HCT116 (cell line): Measurements from ENCODE around the gene THSD7B. TPM values are rescaled to one million over a fixed set of nuclear protein-coding genes. Genes with fewer than 3 reads are reported as not detected.

Experiments used
- ATAC-seq: fragments of 200-7000 bp; cut with Tn5 transposase; 2 replicates; pipeline ENCODE4 v1.9.1; 2020; ENCODE audit warnings: mild to moderate bottlenecking, moderate library complexity
- BruUV-seq: library from RNA; stranded (reverse); fragments of 400-500 nt; replicated peaks from 2 replicates; lab custom pipeline; 2021; lab: Mats Ljungman, UMichigan
- CTCF ChIA-PET: fragments of 300-600 bp; sonication (Branson Sonifier 250); formaldehyde crosslinking; loops from one replicate; lab custom pipeline; 2021; ENCODE audit warnings: antibody characterized with exemption; lab: Charles Lee
- POLR2A ChIA-PET: fragments of 300-600, 350-600 bp; sonication (Branson Sonifier 250); formaldehyde crosslinking; loops from one replicate; lab custom pipeline; 2021; ENCODE audit warnings: antibody characterized with exemption; lab: Charles Lee
- RAD21 ChIA-PET, 2 experiments: fragments of 300-600 bp; sonication (Branson Sonifier 250); formaldehyde crosslinking; loops; one replicate each; lab custom pipeline; 2023; ENCODE audit warnings: low total read pairs in 2 of 2; ENCODE audit not compliant: uncharacterized antibody in 2 of 2, unreplicated experiment in 2 of 2, low non-redundant PET in 1 of 2; lab: Charles Lee
- DNase-seq: peaks from one replicate; pipeline ENCODE4 v3.0.0-alpha.2; 2010; ENCODE audit warnings: low read depth, low spot score
- H2AFZ ChIP-seq: fragments of 200-600 bp; shearing (Covaris generic), sonication (generic); 2 replicates; pipeline ENCODE4 v1.6.1; 2017; ENCODE audit warnings: low read depth, mixed run types, mixed read lengths, antibody characterized with exemption, low read length; ENCODE audit not compliant: poor library complexity, severe bottlenecking
- H3K27ac ChIP-seq: 2 replicates; pipeline ENCODE4 v1.5.1; 2012; ENCODE audit warnings: low read depth, low read length
- H3K27me3 ChIP-seq: fragments of 200-600 bp; sonication (generic); 2 replicates; pipeline ENCODE4 v1.6.1; 2016; ENCODE audit warnings: mixed run types, low read length, mixed read lengths; ENCODE audit not compliant: insufficient read depth
- H3K36me3 ChIP-seq, 2 experiments: fragments of 200-500 bp in 1 of 2; fragments of 200-600 bp in 1 of 2; sonication (Bioruptor generic) in 1 of 2; sonication (generic) in 1 of 2; 2 replicates each; pipeline versions ENCODE4 v1.5.1 to v1.6.1; 2014 to 2016; ENCODE audit warnings: low read length in 2 of 2, inconsistent platforms in 1 of 2, mixed read lengths in 1 of 2, mixed run types in 1 of 2; ENCODE audit not compliant: insufficient read depth in 2 of 2, control insufficient read depth in 1 of 2
- H3K4me1 ChIP-seq, 2 experiments: fragments of 200-600 bp in 1 of 2; sonication (generic) in 1 of 2; 2 replicates each; pipeline versions ENCODE4 v1.5.1 to v1.6.1; 2012 to 2017; ENCODE audit warnings: low read length in 2 of 2, inconsistent platforms in 1 of 2, mild to moderate bottlenecking in 1 of 2, mixed read lengths in 1 of 2, mixed run types in 1 of 2, moderate library complexity in 1 of 2; ENCODE audit not compliant: insufficient read depth in 2 of 2, control insufficient read depth in 1 of 2
- H3K4me2 ChIP-seq: fragments of 200-600 bp; sonication (generic); 2 replicates; pipeline ENCODE4 v1.6.1; 2017; ENCODE audit warnings: mixed run types, low read length, mixed read lengths
- H3K4me3 ChIP-seq, 2 experiments: fragments of 200-600 bp in 1 of 2; sonication (generic) in 1 of 2; replicated peaks in 1 of 2; 2 replicates each; pipeline ENCODE4 v1.5.1; 2011 to 2016; ENCODE audit warnings: low read length in 2 of 2, control low read depth in 1 of 2, low read depth in 1 of 2, mild to moderate bottlenecking in 1 of 2, mixed read lengths in 1 of 2, mixed run types in 1 of 2
- H3K79me2 ChIP-seq: fragments of 200-600 bp; sonication (generic); 2 replicates; pipeline ENCODE4 v1.6.1; 2017; ENCODE audit warnings: mild to moderate bottlenecking, mixed run types, low read length, moderate library complexity, mixed read lengths; ENCODE audit not compliant: insufficient read depth
- H3K9ac ChIP-seq: fragments of 200-600 bp; sonication (generic); 2 replicates; pipeline ENCODE4 v1.6.1; 2016; ENCODE audit warnings: low read length, mixed read lengths
- H3K9me2 ChIP-seq: fragments of 200-600 bp; sonication (generic), shearing (Covaris generic); 2 replicates; pipeline ENCODE4 v1.6.1; 2017; ENCODE audit warnings: mixed run types, mild to moderate bottlenecking, moderate library complexity; ENCODE audit not compliant: insufficient read depth
- H3K9me3 ChIP-seq, 2 experiments: fragments of 200-500 bp in 1 of 2; fragments of 200-600 bp in 1 of 2; sonication (Bioruptor generic) in 1 of 2; sonication (generic) in 1 of 2; 2 replicates each; pipeline ENCODE4 v1.6.1; 2014 to 2017; ENCODE audit warnings: low read length in 2 of 2, mixed read lengths in 2 of 2, inconsistent platforms in 1 of 2, low read depth in 1 of 2, mild to moderate bottlenecking in 1 of 2, mixed run types in 1 of 2, moderate library complexity in 1 of 2; ENCODE audit not compliant: control insufficient read depth in 1 of 2, insufficient read depth in 1 of 2
- H4K20me1 ChIP-seq: fragments of 200-600 bp; sonication (generic), shearing (Covaris generic); 2 replicates; pipeline ENCODE4 v1.6.1; 2017; ENCODE audit warnings: mixed run types, mild to moderate bottlenecking, moderate library complexity; ENCODE audit not compliant: insufficient read depth
- ATF3 ChIP-seq: IDR thresholded peaks from 2 replicates; pipeline ENCODE4 v1.6.1; 2012
- CBX3 ChIP-seq: IDR thresholded peaks from 2 replicates; pipeline ENCODE4 v1.6.1; 2012; ENCODE audit warnings: low read depth
- CEBPB ChIP-seq: IDR thresholded peaks from 2 replicates; pipeline ENCODE4 v1.6.1; 2012; ENCODE audit warnings: low read depth
- CTCF ChIP-seq, 3 experiments: fragments of 200-600 bp in 1 of 3; sonication (generic) in 1 of 3; IDR thresholded peaks in 2 of 3; conservative IDR thresholded peaks in 1 of 3; 2 replicates each; pipeline ENCODE4 v1.5.1; 2012 to 2017; ENCODE audit warnings: low read depth in 2 of 3, low read length in 2 of 3, antibody characterized with exemption in 1 of 3, borderline replicate concordance in 1 of 3, control low read depth in 1 of 3, mild to moderate bottlenecking in 1 of 3, mixed read lengths in 1 of 3, mixed run types in 1 of 3, moderate library complexity in 1 of 3; ENCODE audit not compliant: insufficient read depth in 1 of 3
- EGR1 ChIP-seq: IDR thresholded peaks from 2 replicates; pipeline ENCODE4 v1.6.1; 2012; ENCODE audit warnings: low read depth
- ELF1 ChIP-seq: IDR thresholded peaks from 2 replicates; pipeline ENCODE4 v1.6.1; 2012; ENCODE audit warnings: low read depth, borderline replicate concordance
- EZH2 ChIP-seq: fragments of 200-600 bp; sonication (generic); IDR thresholded peaks from 2 replicates; pipeline ENCODE4 v1.6.1; 2017; ENCODE audit warnings: antibody characterized with exemption, mixed run types
- EZH2phosphoT487 ChIP-seq: fragments of 200-600 bp; IDR thresholded peaks from 2 replicates; pipeline ENCODE4 v1.6.1; 2018; ENCODE audit warnings: antibody characterized with exemption, borderline replicate concordance
- FOSL1 ChIP-seq: IDR thresholded peaks from 2 replicates; pipeline ENCODE4 v1.6.1; 2012; ENCODE audit warnings: low read depth
- JUND ChIP-seq: IDR thresholded peaks from 2 replicates; pipeline ENCODE4 v1.6.1; 2012
- POLR2A ChIP-seq: IDR thresholded peaks from 2 replicates; pipeline ENCODE4 v1.7.0; 2011; ENCODE audit warnings: borderline replicate concordance; ENCODE audit not compliant: insufficient read depth, insufficient read length; ENCODE audit errors: extremely low read depth
- SIN3A ChIP-seq: IDR thresholded peaks from 2 replicates; pipeline ENCODE4 v1.6.1; 2012; ENCODE audit warnings: low read depth
- SP1 ChIP-seq: IDR thresholded peaks from 2 replicates; pipeline ENCODE4 v1.6.1; 2012; ENCODE audit warnings: low read depth
- TCF7L2 ChIP-seq: IDR thresholded peaks from 2 replicates; pipeline ENCODE4 v1.7.0; 2011; ENCODE audit warnings: borderline replicate concordance, inconsistent platforms; ENCODE audit not compliant: insufficient read depth, insufficient read length; ENCODE audit errors: extremely low read depth
- ZBTB33 ChIP-seq: IDR thresholded peaks from 2 replicates; pipeline ENCODE4 v1.6.1; 2011; ENCODE audit warnings: mild to moderate bottlenecking, low read length, moderate library complexity; ENCODE audit not compliant: insufficient replicate concordance; ENCODE audit errors: extremely low read depth
- ZFX ChIP-seq: fragments of 450-650 bp; IDR thresholded peaks from 2 replicates; pipeline ENCODE4 v1.6.1; 2017
- ZNF274 ChIP-seq: fragments of 200-500 bp; sonication (Bioruptor generic); IDR thresholded peaks from 2 replicates; pipeline ENCODE4 v1.6.1; 2014; ENCODE audit warnings: mild to moderate bottlenecking, low read depth, low read length, inconsistent platforms
- intact Hi-C: fragments of 100-400 bp; cut with micrococcal nuclease; formaldehyde crosslinking; loops from 2 replicates; pipeline ENCODE4 v1.10.0; 2022
- total RNA-seq: library from RNA; stranded (reverse); gene quantifications from one replicate; pipeline ENCODE4 v1.2.1, GENCODE V29; 2021; ENCODE audit not compliant: unreplicated experiment

The THSD7B gene
- total RNA-seq, 1 experiment from 2014 or later = not detected

- TF ChIP-seq CTCF (IDR thresholded peaks at IDR 0.05 in 2 of 3, conservative IDR thresholded peaks at IDR 0.05 in 1 of 3; ENCODE audit: borderline replicate concordance in 1 of 3, insufficient read depth in 1 of 3, low read depth in 2 of 3, low read length in 2 of 3) = no peak
- no peak for TF ChIP-seq TCF7L2
- no peak for TF ChIP-seq ELF1
- no peak for TF ChIP-seq EZH2
- no peak for TF ChIP-seq POLR2A
- TF ChIP-seq ZFX = no peak
- TF ChIP-seq CEBPB = no peak
- no peak for TF ChIP-seq ATF3
- TF ChIP-seq SIN3A = no peak
Measured at GRCh38 chr2:137047369-137047768, 282.0 kb downstream of the THSD7B start (continued).

- ChIA-PET CTCF (no interaction called here), POLR2A (no interaction called here)
- Histone ChIP-seq H3K9me2 (no peaks in the 10 kb centered on the region), H3K79me2 (no peaks in the 10 kb centered on the region), H3K9ac (no peak overlapping the region)
- intact Hi-C loops = no loop called here
- ATAC-seq = no peak
- TF ChIP-seq JUND (no peak), FOSL1 (no peak), POLR2A (no peak), ELF1 (no peak), EZH2phosphoT487 (no peak), CBX3 (no peak), SIN3A (no peak), ZBTB33 (no peak), ZFX (no peak), SP1 (no peak), ATF3 (no peak), EGR1 (no peak), CEBPB (no peak), ZNF274 (no peak)
- TF ChIP-seq, all 23 proteins: peak for 0
- no peaks in the 10 kb centered on the region for H3K27me3 ChIP-seq
- no peak overlapping the region for H3K27ac ChIP-seq
- no peak for DNase-seq
- H2AFZ ChIP-seq = no peak overlapping the region
- H3K4me1 ChIP-seq = no peaks in the 10 kb centered on the region
- no peaks in the 10 kb centered on the region; a peak in 2 of 4 replicates for H3K9me3 ChIP-seq
- no peaks in the 10 kb centered on the region for H4K20me1 ChIP-seq
- RAD21 ChIA-PET = no interaction called here
- BruUV-seq = no TSS peak
- no peak overlapping the region for H3K4me2 ChIP-seq
- H3K4me3 ChIP-seq = no peak overlapping the region
- no peaks in the 10 kb centered on the region for H3K36me3 ChIP-seq
Measured at GRCh38 chr2:137048455-137048854, 283.1 kb downstream of the THSD7B start.
